ENCODE results near the gene AHCYL2.

Gene AHCYL2

GRCh38 chr7:129281163-129281562, 56.3 kb downstream of the AHCYL2 start:
- DNase-seq (ENCODE audit: low spot score): no peak
- no peak for TF ChIP-seq CTCF (IDR thresholded peaks at IDR 0.05; ENCODE audit: extremely low read depth, missing control alignments)

DNA sequence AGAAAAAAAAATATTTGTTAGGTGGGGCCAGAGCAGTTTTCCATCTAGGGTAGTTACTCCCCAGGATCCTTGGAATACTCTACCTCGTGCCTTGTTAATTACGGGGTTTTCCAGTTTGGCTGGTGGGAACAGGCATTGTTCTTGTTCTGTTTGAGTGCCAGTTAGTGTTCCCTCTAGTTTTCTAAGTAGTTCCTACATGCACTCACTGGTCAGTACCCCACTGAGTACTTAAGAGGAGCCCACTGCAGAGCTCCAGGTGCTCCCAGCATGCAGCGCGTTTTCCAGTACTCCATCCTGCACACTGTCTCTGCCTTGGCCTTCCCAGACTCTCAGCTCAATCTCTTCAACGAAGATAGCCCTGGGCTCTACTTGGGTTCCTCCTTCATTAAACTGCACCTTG, 58.0 kb downstream of the AHCYL2 start:
- TF ChIP-seq CTCF (IDR thresholded peaks at IDR 0.05; ENCODE audit: extremely low read depth, missing control alignments): no peak
- DNase-seq (ENCODE audit: low spot score): no peak

- no peak for TF ChIP-seq CTCF (IDR thresholded peaks at IDR 0.05; ENCODE audit: extremely low read depth, missing control alignments)
- DNase-seq (ENCODE audit: low spot score): no peak
These were observed 59.1 kb downstream of the AHCYL2 start for GRCh38 chr7:129283936-129284335.

DNA sequence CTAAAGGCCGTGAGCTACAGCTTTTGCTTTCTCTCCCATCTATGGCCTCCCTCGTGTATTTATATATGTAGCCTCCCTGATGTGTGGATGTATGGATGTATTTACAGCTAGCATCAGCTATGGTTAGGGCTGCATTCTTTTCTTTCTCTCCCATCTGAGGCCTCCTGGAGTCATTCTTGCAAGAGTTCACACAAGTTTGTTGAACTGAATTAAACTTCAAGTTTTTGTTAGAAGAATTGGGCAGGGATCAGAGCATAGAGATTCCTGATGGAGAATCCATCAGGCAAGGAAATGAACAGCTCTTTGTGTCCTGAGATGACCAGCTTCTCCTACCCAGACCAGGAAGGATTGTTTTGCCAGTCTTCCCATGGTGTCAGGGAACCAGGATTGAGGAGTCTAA, 60.3 kb downstream of the AHCYL2 start:
- no peak for TF ChIP-seq CTCF (IDR thresholded peaks at IDR 0.05; ENCODE audit: extremely low read depth, missing control alignments)
- no peak for DNase-seq (ENCODE audit: low spot score)

GRCh38 chr7:129292861-129293260, 68.0 kb downstream of the AHCYL2 start:
- TF ChIP-seq CTCF (IDR thresholded peaks at IDR 0.05; ENCODE audit: extremely low read depth, missing control alignments): no peak
- DNase-seq (ENCODE audit: low spot score): no peak

- TF ChIP-seq CTCF (IDR thresholded peaks at IDR 0.05; ENCODE audit: extremely low read depth, missing control alignments): no peak
- no peak for DNase-seq (ENCODE audit: low spot score)
These were observed 70.2 kb downstream of the AHCYL2 start for GRCh38 chr7:129295015-129295423.

- peak; percentile 45 for DNase-seq (ENCODE audit: low spot score)
- TF ChIP-seq CTCF (IDR thresholded peaks at IDR 0.05; ENCODE audit: extremely low read depth, missing control alignments): peak; percentile 57
These were observed 73.6 kb downstream of the AHCYL2 start for GRCh38 chr7:129298268-129298893.

Measured in GM20000 (cell line).